CD4-positive, alpha-beta T cell treated with Interleukin-4 for 4 hours (primary cell): Measurements from ENCODE around the gene PRDM2.
A peak's percentile ranks its signal among the peaks of the same experiment; 100 is the strongest.
"Not testable (repeated sequence)": the region's sequence is repeated elsewhere in the genome, so short reads cannot be mapped to it uniquely, and the experiment has no call there.

Experiments used
- DNase-seq: peaks from one replicate; pipeline ENCODE4 v3.0.0-alpha.2; 2020

Gene PRDM2

DNA sequence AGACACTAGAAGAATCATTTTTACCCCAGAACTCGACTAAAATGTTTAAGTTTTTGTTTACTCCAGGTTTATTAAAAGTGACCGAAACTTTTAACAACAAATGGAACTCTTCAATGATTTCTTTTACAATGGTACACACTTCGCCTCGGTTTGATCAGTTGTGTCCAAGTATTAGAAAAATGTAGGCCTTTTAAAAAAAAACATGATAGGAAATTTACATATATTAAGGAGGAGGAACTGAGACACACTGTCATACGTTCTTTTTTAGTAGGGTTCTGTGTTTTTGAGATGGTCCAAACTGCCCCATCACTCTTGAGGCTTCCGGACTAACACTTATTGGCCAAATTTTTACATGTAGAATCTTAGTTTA, 1.3 kb downstream of the PRDM2 start:
- no peak for DNase-seq

DNA sequence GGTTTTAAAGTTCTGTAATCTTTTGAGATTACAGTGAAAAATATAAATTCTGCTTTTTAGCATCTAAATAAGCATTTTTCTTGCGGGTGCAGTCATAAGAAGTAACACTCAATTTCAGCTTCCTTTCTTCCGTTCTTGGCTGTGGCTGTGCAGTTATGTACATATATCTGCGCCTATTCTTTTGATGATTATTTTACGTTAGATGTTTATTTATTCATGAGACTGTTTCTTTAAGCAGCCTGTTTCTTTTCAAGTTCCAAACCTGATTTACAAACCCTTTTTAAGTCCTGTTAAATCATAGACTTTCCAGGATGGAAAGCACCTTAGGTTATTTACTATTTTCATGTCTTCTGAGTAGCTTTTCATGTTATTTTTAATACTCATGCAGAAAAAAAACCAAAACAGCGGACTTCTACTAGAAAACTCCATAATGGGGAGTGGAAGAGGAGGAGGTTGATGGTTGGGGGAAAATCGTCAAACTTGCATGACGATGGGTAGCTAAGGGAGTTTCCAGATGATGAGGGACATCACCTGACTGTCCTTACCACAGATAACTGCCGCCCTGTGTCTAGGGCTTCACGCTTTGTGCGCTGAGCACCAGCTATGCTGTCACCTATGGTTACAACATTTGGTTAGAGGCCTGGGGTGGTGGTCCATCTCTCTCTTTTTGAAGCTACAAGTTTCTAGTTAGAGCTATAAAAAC, 2.6 kb downstream of the PRDM2 start:
- peak; percentile 90 for DNase-seq

- no peak for DNase-seq
Measured at GRCh38 chr1:13703128-13703513, 3.1 kb downstream of the PRDM2 start.

DNA sequence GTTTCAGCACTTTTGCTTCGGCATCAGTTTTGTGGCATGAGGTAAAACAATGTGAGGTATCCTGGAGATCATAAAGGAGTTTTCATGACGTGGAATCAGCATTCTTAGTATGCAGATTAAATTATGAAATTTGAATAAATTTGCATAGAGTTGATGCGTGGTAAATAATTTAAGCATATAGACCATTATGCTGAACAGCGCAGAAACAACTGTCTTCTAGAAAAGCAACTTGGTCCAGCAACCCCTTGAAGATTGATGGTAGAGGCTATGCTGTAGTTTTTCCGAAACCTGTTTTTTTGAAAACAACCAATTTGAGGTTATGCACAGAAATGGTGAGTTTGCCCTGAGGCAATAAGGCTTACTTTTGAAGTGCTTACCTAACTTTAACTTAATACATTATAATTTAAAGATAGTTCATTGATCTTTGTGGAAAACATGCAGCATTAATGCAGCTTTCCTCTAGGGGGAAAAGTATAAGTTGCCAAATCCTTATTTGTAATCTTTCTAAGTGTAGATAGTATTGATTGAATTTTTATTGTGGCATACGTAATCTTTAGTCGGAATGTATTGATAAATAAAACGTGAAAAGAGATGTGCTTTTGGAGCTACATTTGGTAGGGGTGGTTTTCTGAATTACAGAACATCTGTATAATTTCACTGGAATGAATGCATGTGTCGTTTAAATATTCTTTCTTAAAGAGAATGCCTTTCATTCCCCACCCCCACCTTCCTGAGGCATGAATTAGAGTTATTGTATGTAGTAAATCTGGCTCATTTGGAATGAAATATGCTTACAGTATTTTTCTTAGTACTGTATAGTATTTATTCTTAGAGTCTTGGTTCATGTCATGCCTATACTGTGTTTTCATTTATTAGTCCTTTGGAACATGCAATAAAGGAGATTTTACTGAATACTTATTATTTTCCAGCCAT, 3.8 kb downstream of the PRDM2 start:
- DNase-seq = no peak

- no peak for DNase-seq
Measured at GRCh38 chr1:13706046-13706445, 6.1 kb downstream of the PRDM2 start.

- no peak for DNase-seq
Measured at GRCh38 chr1:13707164-13707563, 7.2 kb downstream of the PRDM2 start.

GRCh38 chr1:13708380-13708982, 8.5 kb downstream of the PRDM2 start:
- DNase-seq = no peak

GRCh38 chr1:13710086-13710485, 10.1 kb downstream of the PRDM2 start:
- no peak for DNase-seq

GRCh38 chr1:13714851-13715250, 14.9 kb downstream of the PRDM2 start:
- no peak for DNase-seq

- DNase-seq = not testable (repeated sequence)
Measured at GRCh38 chr1:13715616-13716287, 15.8 kb downstream of the PRDM2 start.

GRCh38 chr1:13722808-13723360, 22.9 kb downstream of the PRDM2 start:
- DNase-seq = no peak

DNA sequence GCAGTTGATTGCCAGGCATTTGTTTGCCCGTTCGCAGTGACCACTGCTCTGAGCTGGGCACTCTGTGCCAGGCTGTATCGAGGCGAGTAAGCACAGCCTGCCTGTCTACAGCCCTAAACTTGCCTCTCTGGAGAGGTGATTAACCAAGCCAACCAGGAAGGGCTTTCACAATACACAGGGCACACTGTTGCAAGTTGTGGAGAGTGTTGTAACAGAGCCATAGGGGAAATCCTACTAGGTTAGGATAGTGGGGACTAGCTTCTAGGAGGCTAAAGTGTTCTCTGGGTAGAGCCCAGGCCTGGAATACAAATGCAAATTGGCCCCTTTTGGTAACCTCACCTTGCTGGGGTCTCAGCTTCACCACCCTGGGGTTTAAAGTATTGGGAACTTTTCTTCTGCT, 23.8 kb downstream of the PRDM2 start:
- no peak for DNase-seq

- peak; percentile 72 for DNase-seq
Measured at GRCh38 chr1:13725714-13726175, 25.8 kb downstream of the PRDM2 start.

- no peak for DNase-seq
Measured at GRCh38 chr1:13728091-13728715, 28.2 kb downstream of the PRDM2 start.

- peak; percentile 48 for DNase-seq
Measured at GRCh38 chr1:13730291-13730690, 30.3 kb downstream of the PRDM2 start.

GRCh38 chr1:13730751-13731482, 30.9 kb downstream of the PRDM2 start:
- DNase-seq = peak; percentile 89

- no peak for DNase-seq
Measured at GRCh38 chr1:13731897-13732296, 31.9 kb downstream of the PRDM2 start.

DNA sequence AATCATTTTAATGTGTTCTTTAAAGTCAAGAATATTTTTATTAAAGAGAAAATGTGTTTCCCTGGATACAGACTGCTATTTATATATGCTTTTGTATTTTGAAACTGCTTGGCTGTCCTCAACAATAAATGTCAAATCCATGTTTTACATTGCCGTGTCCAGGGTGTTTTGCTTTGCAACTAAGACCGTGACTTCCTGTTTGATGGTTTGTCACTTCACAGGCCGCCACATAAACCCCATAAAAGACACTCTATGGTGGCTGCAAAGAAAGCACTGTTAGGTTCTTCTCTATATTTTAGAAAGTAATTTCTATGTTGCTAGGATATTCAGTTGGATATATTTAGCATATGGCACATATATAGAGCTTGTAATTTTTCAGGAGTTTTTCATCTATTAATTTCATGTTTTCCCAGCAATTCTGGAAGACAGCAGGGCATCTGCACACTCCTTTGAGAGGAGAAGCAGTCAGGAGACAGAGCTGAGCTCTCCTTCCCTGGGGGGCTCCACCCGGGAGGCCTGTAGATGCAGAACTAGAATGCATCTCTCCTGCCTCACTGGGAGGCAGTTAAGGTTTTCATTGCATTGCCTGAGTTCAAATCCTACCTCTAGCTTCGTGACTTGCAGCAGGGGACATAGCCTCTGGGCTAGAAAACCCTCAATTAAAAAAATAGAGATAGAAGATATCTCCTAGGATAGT, 33.1 kb downstream of the PRDM2 start:
- peak; percentile 69 for DNase-seq

DNA sequence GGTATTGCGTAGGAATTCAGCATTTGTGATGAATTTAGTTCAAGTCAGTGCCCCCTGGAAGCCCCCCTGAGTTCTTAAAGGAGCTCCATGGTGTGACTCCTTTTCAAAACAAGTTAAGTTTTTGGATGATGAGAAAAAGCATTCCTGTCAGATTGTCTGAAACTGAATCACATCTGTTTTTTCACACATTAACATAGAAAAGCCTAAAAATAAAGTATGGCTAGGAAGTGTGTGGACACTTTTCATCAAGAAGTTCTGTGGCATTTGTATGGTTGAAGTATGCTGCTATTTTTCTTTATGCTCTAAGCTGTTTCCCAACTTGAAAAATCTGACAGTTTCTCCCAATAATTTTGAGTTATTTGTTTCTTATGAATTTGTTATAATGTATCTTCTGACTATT, 33.7 kb downstream of the PRDM2 start:
- DNase-seq = no peak

GRCh38 chr1:13735168-13735930, 35.4 kb downstream of the PRDM2 start:
- DNase-seq = no peak
